GM18867 (cell line): ENCODE measurements around the gene KRT33A.

Source experiments
- ATAC-seq: cut with Tn5 transposase; IDR thresholded peaks from one replicate; pipeline ENCODE4 v1.9.1; 2021; ENCODE audit warnings: mild to moderate bottlenecking, moderate library complexity; ENCODE audit not compliant: unreplicated experiment

KRT33A gene

GRCh38 chr17:41304091-41304490, 46.5 kb downstream of the KRT33A start:
- ATAC-seq = no peak

- no peak for ATAC-seq
These were observed 47.6 kb downstream of the KRT33A start for GRCh38 chr17:41302981-41303380.

GRCh38 chr17:41301916-41302901, 48.4 kb downstream of the KRT33A start, which contains the start of gene KRTAP29-1:
Gene KRTAP29-1 (minus strand): TSS chr17:41302851. CDS start chr17:41302851, 0 bp downstream.
- ATAC-seq = no peak

DNA sequence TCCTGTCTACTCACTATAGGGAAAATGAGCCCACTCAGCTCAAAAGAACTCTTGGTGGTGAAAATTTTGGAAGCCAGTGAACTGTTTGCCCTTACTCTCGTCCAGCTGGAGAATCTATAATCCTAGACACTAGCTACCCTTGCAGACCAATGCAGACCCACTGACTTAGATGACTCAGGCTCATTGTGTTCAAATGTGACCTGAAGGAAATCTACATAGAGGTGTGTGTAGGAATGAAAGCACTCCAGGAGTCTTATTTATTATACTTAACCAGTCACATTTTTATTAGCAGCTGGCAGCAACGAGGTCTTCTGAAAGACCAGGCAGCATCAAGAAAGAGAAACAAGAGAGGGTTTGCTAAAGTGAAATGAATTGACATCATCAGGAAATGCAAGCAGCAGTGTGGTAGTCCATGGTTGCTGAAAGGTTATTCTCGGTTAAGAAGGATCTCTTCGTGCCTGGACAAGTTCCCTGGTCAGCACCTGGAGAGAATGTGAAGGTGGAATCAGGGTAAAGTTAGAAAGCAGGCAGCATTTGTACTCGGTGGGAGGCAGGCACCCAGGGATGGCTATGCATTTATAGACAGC, 49.3 kb downstream of the KRT33A start:
- ATAC-seq = no peak

- no peak for ATAC-seq
These were observed 52.0 kb downstream of the KRT33A start for GRCh38 chr17:41298458-41299135.

GRCh38 chr17:41296846-41297245, 53.8 kb downstream of the KRT33A start:
- ATAC-seq = no peak
